H9 (cell line): ENCODE data around the gene BLOC1S1. TPM values are rescaled to one million over a fixed set of nuclear protein-coding genes. Genes with fewer than 3 reads are reported as not detected.

Experiments
- DNase-seq: peaks from one replicate; pipeline ENCODE4 v3.0.0-alpha.2; 2017
- H2AFZ ChIP-seq: one replicate; pipeline ENCODE4 v1.6.1; 2013; ENCODE audit warnings: mild to moderate bottlenecking, low read length, control low read depth, moderate library complexity
- H2AK5ac ChIP-seq: 2 replicates; pipeline ENCODE4 v1.6.1; 2013; ENCODE audit warnings: low read length, control low read depth, mixed read lengths; ENCODE audit not compliant: insufficient read length
- H2BK120ac ChIP-seq: one replicate; pipeline ENCODE4 v1.6.1; 2013; ENCODE audit warnings: low read depth, mild to moderate bottlenecking, low read length, control low read depth, inconsistent platforms; ENCODE audit not compliant: poor library complexity, severe bottlenecking
- H2BK12ac ChIP-seq: 2 replicates; pipeline ENCODE4 v1.6.1; 2013; ENCODE audit warnings: low read length, control low read depth, mixed read lengths, low read depth; ENCODE audit not compliant: insufficient read length
- H2BK15ac ChIP-seq: 2 replicates; pipeline ENCODE4 v1.6.1; 2013; ENCODE audit warnings: low read depth, low read length, control low read depth
- H2BK20ac ChIP-seq: one replicate; pipeline ENCODE4 v1.6.1; 2013; ENCODE audit warnings: low read depth, mild to moderate bottlenecking, low read length, control low read depth, inconsistent platforms; ENCODE audit not compliant: poor library complexity, severe bottlenecking
- H2BK5ac ChIP-seq: 2 replicates; pipeline ENCODE4 v1.6.1; 2013; ENCODE audit warnings: low read length, control low read depth, mixed read lengths; ENCODE audit not compliant: insufficient read length
- H3K14ac ChIP-seq: 2 replicates; pipeline ENCODE4 v1.6.1; 2013; ENCODE audit warnings: low read length, control low read depth; ENCODE audit not compliant: insufficient read depth
- H3K18ac ChIP-seq: 2 replicates; pipeline ENCODE4 v1.6.1; 2013; ENCODE audit warnings: low read depth, mild to moderate bottlenecking, mixed read lengths, low read length, control low read depth; ENCODE audit not compliant: insufficient read length
- H3K23ac ChIP-seq: 2 replicates; pipeline ENCODE4 v1.6.1; 2013; ENCODE audit warnings: low read length, control low read depth, mixed read lengths, low read depth; ENCODE audit not compliant: insufficient read length
- H3K23me2 ChIP-seq: 2 replicates; pipeline ENCODE4 v1.6.1; 2013; ENCODE audit warnings: low read depth, mild to moderate bottlenecking, mixed read lengths, low read length, control low read depth; ENCODE audit not compliant: insufficient read length, poor library complexity, severe bottlenecking
- H3K27ac ChIP-seq: 2 replicates; pipeline ENCODE4 v1.5.1; 2013; ENCODE audit warnings: low read length, control low read depth, mixed read lengths, low read depth; ENCODE audit not compliant: insufficient read length
- H3K27me3 ChIP-seq: 2 replicates; pipeline ENCODE4 v1.6.1; 2013; ENCODE audit warnings: low read length, control low read depth, inconsistent platforms; ENCODE audit not compliant: insufficient read depth
- H3K4ac ChIP-seq: 2 replicates; pipeline ENCODE4 v1.6.1; 2013; ENCODE audit warnings: low read depth, mild to moderate bottlenecking, control low read depth, inconsistent platforms, low read length, moderate library complexity
- H3K4me1 ChIP-seq: 2 replicates; pipeline ENCODE4 v1.6.1; 2013; ENCODE audit warnings: low read length, control low read depth, inconsistent platforms; ENCODE audit not compliant: insufficient read depth
- H3K4me2 ChIP-seq: 2 replicates; pipeline ENCODE4 v1.6.1; 2013; ENCODE audit warnings: low read length, control low read depth, mixed read lengths; ENCODE audit not compliant: insufficient read length, insufficient read depth
- H3K56ac ChIP-seq: 2 replicates; pipeline ENCODE4 v1.6.1; 2013; ENCODE audit warnings: low read depth, mild to moderate bottlenecking, mixed read lengths, low read length, control low read depth; ENCODE audit not compliant: insufficient read length
- H3K79me1 ChIP-seq: 2 replicates; pipeline ENCODE4 v1.6.1; 2013; ENCODE audit warnings: low read depth, mild to moderate bottlenecking, moderate library complexity, low read length, control low read depth, inconsistent platforms; ENCODE audit not compliant: insufficient read depth, poor library complexity, severe bottlenecking
- H3K79me2 ChIP-seq: 2 replicates; pipeline ENCODE4 v1.6.1; 2013; ENCODE audit warnings: low read length, control low read depth, inconsistent platforms; ENCODE audit not compliant: insufficient read depth
- H3K9ac ChIP-seq: 2 replicates; pipeline ENCODE4 v1.6.1; 2013; ENCODE audit warnings: low read length, control low read depth, mixed read lengths; ENCODE audit not compliant: insufficient read length; ENCODE audit errors: extremely low read depth
- H3K9me3 ChIP-seq: one replicate; pipeline ENCODE4 v1.6.1; 2013; ENCODE audit warnings: low read depth, low read length, inconsistent platforms; ENCODE audit not compliant: control insufficient read depth
- H3T11ph ChIP-seq: one replicate; pipeline ENCODE4 v1.6.1; 2013; ENCODE audit warnings: mild to moderate bottlenecking, low read length, control low read depth, inconsistent platforms
- H4K20me1 ChIP-seq: one replicate; pipeline ENCODE4 v1.6.1; 2013; ENCODE audit not compliant: control insufficient read depth, insufficient read length, insufficient read depth
- H4K5ac ChIP-seq: 2 replicates; pipeline ENCODE4 v1.6.1; 2013; ENCODE audit warnings: low read depth, mild to moderate bottlenecking, mixed read lengths, low read length, control low read depth; ENCODE audit not compliant: insufficient read length
- H4K8ac ChIP-seq: replicated peaks from 2 replicates; pipeline ENCODE4 v1.6.1; 2013; ENCODE audit warnings: low read length, control low read depth, mixed read lengths, low read depth; ENCODE audit not compliant: insufficient read length
- H4K91ac ChIP-seq: 2 replicates; pipeline ENCODE4 v1.6.1; 2013; ENCODE audit warnings: low read depth, mild to moderate bottlenecking, moderate library complexity, mixed read lengths, low read length, control low read depth; ENCODE audit not compliant: insufficient read length
- H3K27ac Mint-ChIP-seq, 3 experiments: 2 replicates in 2 of 3; 3 replicates in 1 of 3; pipeline ENCODE4 v1.8.0; 2020 to 2021; ENCODE audit warnings: mixed read lengths in 3 of 3, mild to moderate bottlenecking in 1 of 3, moderate library complexity in 1 of 3
- H3K27me3 Mint-ChIP-seq: 2 replicates; pipeline ENCODE4 v1.8.0; 2021; ENCODE audit warnings: low read depth, mild to moderate bottlenecking, moderate library complexity, mixed read lengths
- H3K36me3 Mint-ChIP-seq, 3 experiments: 2 replicates in 2 of 3; 3 replicates in 1 of 3; pipeline ENCODE4 v1.8.0; 2020 to 2021; ENCODE audit warnings: low read depth in 3 of 3, mixed read lengths in 3 of 3; ENCODE audit not compliant: insufficient read depth in 1 of 3
- H3K4me1 Mint-ChIP-seq, 2 experiments: 2 replicates each; pipeline ENCODE4 v1.8.0; 2020; ENCODE audit warnings: mixed read lengths in 2 of 2
- H3K4me3 Mint-ChIP-seq, 2 experiments: 2 replicates in 1 of 2; 3 replicates in 1 of 2; pipeline ENCODE4 v1.8.0; 2020 to 2021; ENCODE audit warnings: mild to moderate bottlenecking in 2 of 2, mixed read lengths in 2 of 2, moderate library complexity in 1 of 2
- H3K9me3 Mint-ChIP-seq, 2 experiments: 2 replicates in 1 of 2; 3 replicates in 1 of 2; pipeline ENCODE4 v1.8.0; 2020; ENCODE audit warnings: mild to moderate bottlenecking in 2 of 2, mixed read lengths in 2 of 2, moderate library complexity in 1 of 2
- WGBS: extraction: QIAGEN DNeasy Blood & Tissue Kit; methylation state at CpG from one replicate; pipeline ENCODE4 v1.1.7; 2013; ENCODE audit warnings: missing lambda C conversion rate, low lambda C conversion rate, mixed read lengths; ENCODE audit not compliant: insufficient read length; ENCODE audit errors: extremely low coverage; 5-methylcytosine and 5-hydroxymethylcytosine counted together
- total RNA-seq: library from RNA; stranded (reverse); gene quantifications from 2 replicates; pipeline ENCODE4 v1.2.1, GENCODE V29; 2021
- TF ChIP-seq, protein P1 (sequence below): fragments of 200-600 bp; sonication (generic); conservative IDR thresholded peaks from 3 replicates; pipeline ENCODE4 v1.8.0; 2021; ENCODE audit warnings: antibody characterized with exemption, mild to moderate bottlenecking

BLOC1S1 gene
- total RNA-seq, 1 experiment from 2014 or later: 108 TPM

DNA sequence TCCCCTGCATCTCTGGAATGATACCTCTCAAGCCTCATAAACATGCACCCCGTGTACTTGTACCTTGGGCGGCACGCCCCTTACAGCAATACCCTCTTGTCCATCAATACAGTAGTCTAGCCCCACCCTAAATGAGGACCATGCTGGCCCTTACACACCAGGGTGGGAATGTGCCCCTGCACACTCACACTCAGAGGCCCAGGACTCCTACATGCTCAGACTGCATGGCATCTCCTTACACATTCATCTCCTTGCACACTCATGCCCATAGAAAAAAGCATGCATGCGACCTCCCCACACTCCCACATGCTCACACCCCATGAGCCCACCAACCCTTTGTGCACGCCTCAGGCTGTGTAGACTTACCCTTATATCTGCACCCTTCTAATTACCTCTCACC lies 30.2 kb upstream of the BLOC1S1 start:
- no peak overlapping the region for H3K14ac ChIP-seq
- H4K91ac ChIP-seq: no peak overlapping the region
- H2BK15ac ChIP-seq: no peak overlapping the region
- no peaks in the 10 kb centered on the region for H3K9me3 Mint-ChIP-seq
- no peak overlapping the region for H3K9ac ChIP-seq
- H3K4me2 ChIP-seq: no peak overlapping the region
- H3T11ph ChIP-seq: no peak overlapping the region
- no CpG with 5 or more reads among the region's 5 CpGs for WGBS
- H3K4me3 Mint-ChIP-seq: no peak overlapping the region
- no peak overlapping the region for H3K27ac ChIP-seq
- peaks cover 18 to 40% (median 31%) of the 10 kb centered on the region in 3 experiments; a peak in 6 of 7 replicates for H3K36me3 Mint-ChIP-seq
- no peaks in the 10 kb centered on the region for H4K20me1 ChIP-seq
- DNase-seq: no peak
- no peak overlapping the region for H4K5ac ChIP-seq
- peaks cover 20 to 21% of the 10 kb centered on the region in 2 experiments for H3K4me1 Mint-ChIP-seq
- H3K23ac ChIP-seq: no peak overlapping the region
- no peak overlapping the region for H3K56ac ChIP-seq
- no peak overlapping the region for H3K18ac ChIP-seq
- no peak overlapping the region for H4K8ac ChIP-seq
- no peak overlapping the region for H3K27ac Mint-ChIP-seq
- no peaks in the 10 kb centered on the region for H3K9me3 ChIP-seq
- H3K4me1 ChIP-seq: no peaks in the 10 kb centered on the region
- TF ChIP-seq, protein P1, sequence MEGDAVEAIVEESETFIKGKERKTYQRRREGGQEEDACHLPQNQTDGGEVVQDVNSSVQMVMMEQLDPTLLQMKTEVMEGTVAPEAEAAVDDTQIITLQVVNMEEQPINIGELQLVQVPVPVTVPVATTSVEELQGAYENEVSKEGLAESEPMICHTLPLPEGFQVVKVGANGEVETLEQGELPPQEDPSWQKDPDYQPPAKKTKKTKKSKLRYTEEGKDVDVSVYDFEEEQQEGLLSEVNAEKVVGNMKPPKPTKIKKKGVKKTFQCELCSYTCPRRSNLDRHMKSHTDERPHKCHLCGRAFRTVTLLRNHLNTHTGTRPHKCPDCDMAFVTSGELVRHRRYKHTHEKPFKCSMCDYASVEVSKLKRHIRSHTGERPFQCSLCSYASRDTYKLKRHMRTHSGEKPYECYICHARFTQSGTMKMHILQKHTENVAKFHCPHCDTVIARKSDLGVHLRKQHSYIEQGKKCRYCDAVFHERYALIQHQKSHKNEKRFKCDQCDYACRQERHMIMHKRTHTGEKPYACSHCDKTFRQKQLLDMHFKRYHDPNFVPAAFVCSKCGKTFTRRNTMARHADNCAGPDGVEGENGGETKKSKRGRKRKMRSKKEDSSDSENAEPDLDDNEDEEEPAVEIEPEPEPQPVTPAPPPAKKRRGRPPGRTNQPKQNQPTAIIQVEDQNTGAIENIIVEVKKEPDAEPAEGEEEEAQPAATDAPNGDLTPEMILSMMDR: no peak
- H2BK5ac ChIP-seq: no peak overlapping the region
- no peak overlapping the region for H2AFZ ChIP-seq
- H2BK120ac ChIP-seq: no peak overlapping the region
- H3K23me2 ChIP-seq: no peaks in the 10 kb centered on the region
- no peak overlapping the region for H2BK20ac ChIP-seq
- no peaks in the 10 kb centered on the region for H3K79me1 ChIP-seq
- no peak overlapping the region for H2AK5ac ChIP-seq
- no peaks in the 10 kb centered on the region for H3K79me2 ChIP-seq
- no peak overlapping the region for H2BK12ac ChIP-seq
- no peaks in the 10 kb centered on the region for H3K27me3 Mint-ChIP-seq
- H3K27me3 ChIP-seq: no peaks in the 10 kb centered on the region
- H3K4ac ChIP-seq: no peak overlapping the region
